ENCODE data around the gene NOD1.
"Not testable (repeated sequence)": the region's sequence is repeated elsewhere in the genome, so short reads cannot be mapped to it uniquely, and the experiment has no call there.

Gene NOD1

DNA sequence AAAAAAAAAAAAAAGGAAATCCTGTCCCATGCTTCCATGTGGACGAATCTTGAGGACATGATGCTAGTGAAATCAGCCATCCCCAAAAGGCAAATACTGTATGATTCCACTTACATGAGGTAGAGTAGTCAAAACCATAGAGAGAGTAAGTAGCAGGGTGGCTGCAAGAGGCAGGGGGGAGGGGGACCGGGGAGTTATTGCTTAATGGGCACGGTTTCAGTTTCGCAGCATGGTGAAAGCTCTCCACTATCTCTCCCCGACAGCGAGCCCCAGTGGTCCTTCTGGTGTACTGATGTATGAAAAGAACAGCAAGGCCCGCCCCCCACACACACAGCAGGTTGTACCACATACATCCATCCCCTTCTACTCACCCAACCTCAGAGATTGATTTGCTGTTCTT lies 32.8 kb downstream of the NOD1 start:
- peak; percentile 44 for DNase-seq

DNA sequence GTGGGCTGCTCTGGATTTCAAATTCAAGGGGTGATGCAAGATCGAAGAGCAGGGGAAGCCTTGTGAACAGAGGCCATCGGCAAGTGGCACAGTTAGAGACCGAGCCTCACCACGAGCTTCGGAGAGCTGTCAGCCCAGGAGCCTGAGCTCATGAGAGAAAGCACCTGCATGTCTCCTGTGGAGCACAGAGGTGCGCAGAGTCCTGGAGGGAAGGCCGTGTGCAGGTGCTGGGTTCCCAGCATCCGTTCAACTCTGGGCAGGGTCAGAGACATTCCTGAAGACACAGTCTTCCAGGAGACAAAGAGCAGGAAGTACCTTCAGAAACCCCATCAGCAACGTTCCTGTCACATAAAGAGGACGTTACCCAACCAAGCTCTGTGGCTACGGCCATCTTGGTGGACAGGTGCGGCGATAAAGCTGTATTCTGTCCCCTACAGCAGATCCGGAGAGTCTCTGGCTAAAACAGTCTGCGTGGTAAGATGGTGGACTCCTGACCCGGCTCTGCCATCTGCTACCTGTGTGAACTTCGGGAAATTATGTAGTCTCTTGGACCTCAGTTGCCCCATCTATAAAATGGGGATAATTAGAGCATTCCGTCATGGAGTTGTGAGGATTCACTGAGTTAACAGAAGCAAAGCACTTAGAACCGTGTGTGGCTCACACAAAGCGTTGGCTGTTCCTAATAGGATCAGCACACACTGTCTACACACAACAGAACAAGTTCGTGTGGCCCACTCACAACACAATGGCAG lies 40.6 kb downstream of the NOD1 start:
- DNase-seq, result peak; percentile 22

DNA sequence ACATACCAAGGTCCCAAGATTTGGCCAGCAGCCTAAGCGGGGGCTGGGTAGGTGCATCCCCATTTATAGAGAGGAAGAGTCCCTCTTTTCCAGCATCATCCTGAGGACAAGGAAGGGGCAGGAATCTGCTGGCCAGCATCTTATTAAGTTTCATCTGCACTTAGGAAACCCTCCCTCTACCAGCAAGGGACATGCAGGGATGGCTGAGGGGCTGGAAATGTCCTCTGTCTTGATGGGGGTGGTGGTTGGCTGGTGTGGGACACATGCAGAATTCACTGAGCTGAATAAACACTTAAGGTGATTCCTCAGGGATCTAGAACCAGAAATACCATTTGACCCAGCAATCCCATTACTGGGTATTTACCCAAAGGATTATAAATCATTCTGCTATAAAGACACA lies 42.1 kb downstream of the NOD1 start:
- no peak for DNase-seq

DNA sequence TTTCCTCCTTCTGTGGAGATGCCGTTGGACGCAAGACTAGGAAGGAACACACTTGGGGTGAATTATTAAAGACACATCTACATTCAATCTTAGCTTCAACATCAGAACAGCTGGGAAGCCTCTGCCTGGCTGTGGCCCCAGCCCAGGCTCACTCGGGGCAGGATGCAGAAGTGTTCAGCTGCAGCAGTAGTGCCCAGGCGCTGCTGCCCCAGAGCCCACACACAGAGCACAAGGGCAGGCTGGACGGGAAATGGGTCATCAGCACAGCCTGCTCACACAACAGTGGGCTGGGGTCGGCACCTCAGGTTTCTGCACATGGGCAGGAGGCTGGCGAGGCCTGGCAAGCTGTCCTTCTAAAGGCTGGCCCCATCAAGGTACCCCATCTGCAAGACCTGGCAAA lies 42.5 kb downstream of the NOD1 start:
- no peak for DNase-seq

DNA sequence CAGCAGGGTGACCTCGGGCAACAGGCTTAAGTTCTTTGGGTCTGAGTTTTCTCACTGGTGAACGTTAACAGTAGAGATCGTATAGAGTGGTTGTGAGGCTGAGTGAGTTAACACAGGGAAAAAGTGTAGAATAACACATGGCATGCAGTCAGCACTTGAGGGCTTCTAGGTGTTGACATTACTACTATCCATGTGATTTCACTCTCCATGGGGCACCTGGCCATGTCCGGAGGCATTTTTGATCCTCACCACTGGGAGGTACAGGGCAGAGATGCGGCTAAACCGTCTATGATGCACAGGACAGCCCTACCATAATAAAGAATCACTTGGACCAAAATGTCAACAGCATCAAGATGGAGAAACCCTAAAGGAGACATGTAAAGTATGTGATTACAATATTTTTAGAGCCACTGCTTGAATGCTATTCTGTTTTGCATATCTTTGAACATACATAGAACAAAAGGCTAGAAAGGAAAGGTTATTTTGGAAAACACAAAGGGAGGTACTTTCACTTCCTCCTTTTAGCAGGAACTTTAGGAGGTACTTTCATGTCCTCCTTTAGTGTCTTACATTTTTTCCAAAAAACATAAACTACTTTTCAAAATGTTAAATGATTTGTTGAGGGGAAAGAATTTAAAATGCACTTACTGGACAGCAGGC lies 44.3 kb downstream of the NOD1 start:
- no peak for DNase-seq

DNA sequence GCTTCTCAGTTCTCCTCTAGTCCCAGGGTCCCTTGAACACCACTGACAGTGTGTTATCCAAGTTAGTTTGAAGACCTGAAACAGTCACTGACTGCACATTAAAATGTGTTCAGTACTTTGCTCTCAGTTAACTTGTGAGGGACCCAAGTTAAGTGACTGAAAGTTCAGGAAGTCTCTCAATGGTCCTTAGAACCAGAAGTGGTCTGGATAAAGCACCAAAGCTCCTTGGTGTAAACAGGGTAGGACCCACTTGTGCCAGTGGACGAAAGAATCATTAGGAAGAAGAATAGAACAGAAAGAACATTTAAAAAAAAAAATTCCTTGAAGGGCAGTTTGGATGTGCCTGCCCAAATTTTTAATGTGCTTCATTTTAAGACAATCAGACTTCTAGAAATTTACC lies 45.1 kb downstream of the NOD1 start:
- DNase-seq, result no peak

DNA sequence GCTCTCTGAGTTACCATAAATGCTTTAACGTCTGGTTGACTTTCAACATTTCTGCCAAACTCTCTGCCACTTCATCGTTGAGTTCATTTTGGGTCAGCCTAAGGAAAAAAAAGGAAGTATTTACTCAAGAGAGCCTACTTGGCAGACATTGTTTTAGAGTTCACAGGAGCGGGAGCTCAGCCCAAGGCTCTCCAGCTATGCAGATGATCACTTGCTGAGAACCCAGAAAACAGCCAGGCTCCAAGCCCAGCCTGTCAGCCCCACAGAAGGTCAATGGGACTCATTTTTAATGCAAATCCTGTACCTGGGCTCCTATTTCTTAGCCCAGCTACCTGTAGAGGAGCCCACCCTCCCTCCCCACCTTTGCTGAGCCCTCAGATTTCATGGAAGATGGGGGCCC lies 45.5 kb downstream of the NOD1 start:
- DNase-seq, result no peak

DNA sequence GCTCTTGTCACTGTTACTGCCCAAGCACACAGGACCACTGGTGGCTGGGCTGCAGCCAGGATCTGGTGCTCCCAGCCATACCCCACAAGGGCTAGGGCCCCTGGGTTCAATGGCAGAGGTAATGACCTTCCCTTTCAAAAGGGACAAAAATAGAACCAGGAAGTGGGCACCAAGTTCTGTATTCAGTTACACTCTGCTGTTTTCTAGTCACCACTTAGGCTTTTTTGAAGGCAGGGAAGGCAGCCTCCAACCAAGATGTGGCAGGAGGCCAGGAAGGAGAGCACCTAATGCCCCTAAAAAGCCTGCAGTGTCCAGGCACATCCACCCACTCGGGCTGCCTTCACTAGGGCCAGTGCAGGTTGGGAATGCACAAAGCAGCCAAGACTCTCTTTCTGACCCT lies 47.8 kb downstream of the NOD1 start:
- DNase-seq, result no peak

DNA sequence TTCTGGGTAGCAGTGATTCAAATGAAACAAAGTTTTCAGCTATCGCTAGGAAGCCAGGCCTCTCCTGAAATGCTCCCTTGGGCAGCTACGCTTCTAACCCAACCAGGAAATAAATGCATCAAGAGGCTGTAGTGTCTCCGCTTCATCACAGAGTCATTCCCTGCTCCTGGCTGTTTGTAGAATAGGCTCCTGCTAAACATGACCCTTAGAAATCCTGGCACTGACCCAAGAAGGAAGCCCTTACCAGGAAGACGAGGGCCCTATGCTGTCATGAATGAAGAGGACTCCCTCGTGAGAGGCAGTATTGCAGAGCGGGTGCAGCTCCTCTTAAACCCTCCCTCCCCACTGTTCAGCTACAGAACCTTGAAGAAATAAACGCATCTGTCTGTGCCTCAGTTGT lies 48.3 kb downstream of the NOD1 start:
- no peak for DNase-seq

DNA sequence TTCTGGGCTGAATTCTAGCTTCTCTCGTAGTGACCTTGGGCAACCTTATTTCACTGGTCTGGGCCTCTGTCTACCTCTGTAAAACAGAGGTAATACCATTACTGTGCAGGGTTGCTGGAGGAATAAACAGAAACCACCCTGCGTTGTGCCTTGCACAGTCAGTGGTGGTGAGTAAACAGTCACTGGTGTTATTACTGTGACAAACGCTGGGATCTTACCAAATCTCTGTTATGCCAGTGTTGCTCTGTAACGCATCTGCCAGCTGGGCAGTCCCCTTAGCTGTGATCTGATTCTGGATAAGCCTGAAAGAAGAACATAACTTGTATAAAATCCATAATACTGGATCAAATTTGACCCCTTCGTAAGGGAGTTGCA lies 49.4 kb downstream of the NOD1 start:
- DNase-seq, result peak; percentile 22

DNA sequence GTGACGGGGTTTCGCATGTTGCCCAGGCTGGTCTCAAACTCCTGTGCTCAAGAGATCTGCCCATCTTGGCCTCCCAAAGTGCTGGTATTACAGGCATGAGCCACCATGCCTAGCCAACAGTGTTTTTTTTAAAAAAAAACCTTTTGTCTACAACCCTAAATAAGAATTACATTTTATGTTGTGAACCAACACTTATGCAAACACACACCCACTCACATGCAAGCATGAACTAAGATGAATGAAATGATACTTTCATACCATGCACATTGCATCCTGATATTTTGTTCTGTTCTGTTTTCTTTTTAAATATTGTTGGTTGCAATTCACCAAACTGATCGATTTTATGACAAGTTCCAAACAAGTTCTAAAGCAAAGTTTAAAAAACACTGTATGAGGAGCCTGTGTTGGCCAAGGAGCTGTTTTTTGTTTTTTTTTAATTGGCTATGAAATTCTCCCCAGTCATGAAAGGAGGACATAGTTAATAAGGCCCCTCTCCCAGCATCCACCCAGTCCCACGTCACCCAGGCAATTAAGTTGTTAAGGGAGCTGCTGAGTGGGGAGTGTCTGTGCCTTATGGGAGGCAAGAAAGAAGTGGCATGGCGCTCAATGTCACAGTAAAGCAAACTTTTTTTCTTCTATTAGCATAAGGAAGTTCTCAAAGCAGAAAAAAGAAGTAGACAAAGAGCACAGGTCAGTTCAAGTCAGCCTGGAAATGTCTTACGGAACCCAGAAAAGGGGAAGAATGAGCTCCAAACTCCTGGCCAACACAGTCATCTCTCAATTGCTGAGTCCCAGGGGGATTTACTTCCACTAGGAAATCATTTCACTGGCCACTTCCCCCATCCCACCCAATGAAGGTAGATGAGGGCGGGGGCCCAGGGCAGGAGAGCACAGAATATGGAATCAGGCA lies 50.1 kb downstream of the NOD1 start:
- peak; percentile 22 for DNase-seq

DNA sequence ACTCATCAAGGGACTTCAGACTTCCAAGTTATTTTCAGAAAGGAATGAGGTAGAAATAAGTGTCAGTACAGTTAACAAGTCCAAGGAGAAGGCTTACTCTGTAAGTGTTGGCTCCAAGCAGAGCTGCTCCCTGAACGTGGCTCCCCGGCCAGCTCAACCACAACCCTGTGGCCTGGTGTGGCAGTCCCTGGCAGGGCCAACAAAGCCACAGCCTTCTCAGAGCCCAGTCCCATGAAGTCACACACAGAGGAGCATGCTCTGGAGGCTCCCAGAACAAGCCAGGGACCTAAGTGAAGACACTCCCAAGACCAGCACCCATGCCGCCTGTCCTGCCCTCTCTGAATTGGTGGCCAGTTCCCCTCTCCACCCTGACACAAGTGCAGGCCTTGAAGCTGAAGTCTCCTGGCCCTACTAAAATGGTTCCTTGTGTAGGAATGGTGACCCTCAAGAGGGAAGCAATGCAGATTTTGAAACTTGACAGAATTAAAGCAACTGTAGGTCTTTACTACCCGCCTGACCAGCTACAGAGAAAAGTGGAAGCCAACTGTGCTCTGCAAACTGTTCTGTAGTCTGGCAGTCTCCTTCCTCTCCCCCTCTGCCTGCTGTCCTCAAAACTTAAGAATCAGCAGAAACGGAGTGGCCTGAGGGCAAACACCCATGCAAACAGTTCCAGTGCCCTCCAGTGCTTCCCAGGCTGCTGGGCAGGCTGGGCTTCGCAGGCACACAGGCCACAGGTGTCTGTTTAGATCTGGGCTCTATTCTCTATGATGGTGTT lies 51.1 kb downstream of the NOD1 start:
- DNase-seq, result peak; percentile 62

DNA sequence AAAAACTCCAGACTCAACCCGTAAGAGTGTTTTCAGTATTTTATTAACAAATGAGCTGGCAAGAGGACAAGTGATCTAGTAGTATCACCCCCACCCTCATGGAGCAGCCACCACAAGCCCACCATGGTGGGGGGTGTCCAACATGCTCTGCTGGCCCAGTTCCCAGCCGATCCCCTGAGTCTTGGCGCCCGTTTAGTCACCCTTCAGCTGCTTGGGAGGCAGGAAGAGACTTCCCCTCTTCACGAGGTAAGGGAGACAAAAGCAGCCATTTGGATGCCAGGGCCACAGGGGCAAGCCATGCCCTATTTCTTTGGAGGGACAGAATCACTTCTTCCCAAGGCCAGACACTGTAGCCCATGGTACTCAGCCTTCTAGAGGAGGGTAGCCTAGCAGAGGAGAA lies 54.1 kb downstream of the NOD1 start:
- peak; percentile 36 for DNase-seq

DNA sequence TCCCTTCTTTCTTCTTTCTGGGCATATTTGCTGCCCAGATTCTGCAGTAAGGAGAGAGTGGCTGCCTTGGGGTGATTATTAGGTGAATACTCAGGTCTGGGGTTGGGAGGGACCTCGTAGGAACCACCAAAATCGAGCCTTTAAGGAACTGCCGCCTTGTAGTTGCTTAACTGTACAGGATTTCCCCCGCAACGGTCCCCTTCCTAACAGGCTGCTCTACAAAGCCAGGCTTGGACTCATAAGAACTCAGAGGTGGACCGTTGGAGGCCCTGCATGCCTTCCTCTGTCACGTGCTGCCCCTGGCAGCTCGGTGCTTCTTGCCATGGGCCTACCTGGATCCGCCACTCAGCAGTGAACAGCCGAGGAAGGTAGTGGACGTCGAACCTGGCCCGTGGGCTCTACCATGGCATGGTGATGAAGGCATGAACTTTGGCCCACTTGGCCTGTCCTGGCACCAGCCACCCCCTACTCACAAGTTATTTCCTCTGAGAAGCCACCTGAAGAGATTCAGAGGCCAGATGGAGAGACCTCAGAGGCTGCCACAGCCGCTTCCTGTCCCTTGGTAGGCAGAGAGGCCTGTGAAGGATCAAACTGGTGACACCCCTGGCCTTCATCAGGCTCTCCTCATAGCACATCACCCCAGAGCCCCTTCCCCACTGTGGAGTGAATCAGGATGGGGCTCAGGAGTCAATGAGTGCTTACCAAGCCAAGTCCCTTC lies 54.6 kb downstream of the NOD1 start:
- peak; percentile 40 for DNase-seq

DNA sequence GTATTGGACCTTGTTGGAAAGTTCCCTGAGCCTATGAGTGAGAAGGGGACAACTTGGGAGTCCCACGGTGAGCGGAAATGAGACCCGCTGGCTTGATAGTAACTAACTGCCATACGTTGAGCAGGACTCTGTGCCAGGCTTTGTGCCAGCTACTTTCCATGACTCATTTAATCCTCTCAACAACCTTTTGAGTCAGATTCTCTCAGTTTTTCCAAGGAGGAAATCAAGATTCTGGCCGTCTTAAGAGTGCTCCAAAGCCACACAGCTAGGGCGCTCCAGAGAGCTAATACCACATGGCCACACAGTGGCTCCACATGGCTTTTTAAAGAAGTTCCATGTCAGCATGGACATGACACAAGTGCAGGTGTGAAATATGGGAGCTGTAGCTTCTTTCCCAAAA lies 55.7 kb downstream of the NOD1 start:
- DNase-seq, result no peak

DNA sequence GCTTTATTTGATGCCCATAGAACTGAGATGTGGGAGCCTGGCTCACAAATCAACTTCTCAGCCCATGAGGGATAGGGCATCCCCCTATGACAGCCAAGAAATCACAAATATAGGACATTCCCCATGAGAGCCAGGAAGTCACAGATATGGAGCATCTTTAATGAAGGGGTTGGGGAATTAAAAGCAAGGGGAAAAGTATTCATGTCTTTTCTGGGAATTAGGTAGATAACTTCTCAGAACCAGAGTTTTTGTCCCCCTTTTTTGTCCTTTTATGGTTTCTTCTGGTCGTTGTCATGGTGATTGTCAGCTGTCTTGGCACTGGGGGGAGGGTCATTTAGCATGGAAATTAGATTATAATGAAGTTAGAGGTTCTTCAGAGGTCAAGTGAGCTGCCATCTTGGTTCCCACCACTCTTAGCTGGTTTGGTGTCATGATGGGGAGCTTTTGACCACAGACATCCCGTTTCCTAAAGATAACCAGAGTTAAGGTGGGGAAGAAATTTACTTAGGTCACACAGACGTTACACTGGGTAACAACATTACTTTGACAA lies 56.9 kb downstream of the NOD1 start:
- DNase-seq, result no peak

DNA sequence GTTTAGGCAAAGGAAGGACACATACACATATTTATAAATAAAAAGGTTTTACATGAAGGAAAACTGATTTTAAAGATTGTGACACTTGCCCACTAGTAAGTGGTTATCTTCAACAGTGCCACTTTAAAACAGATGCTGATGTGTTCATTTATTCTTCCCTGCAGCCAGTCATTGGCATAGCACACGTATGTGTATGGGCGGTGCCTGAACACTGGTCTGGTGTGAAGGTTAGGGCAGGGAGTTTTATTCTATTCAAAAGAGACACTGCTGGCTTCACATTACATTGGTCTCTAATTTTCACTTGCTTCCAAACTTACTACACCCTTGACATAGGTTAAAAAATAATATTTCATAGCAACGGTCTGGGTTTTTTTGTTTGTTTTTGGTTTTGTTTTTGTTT lies 57.9 kb downstream of the NOD1 start:
- no peak for DNase-seq

DNA sequence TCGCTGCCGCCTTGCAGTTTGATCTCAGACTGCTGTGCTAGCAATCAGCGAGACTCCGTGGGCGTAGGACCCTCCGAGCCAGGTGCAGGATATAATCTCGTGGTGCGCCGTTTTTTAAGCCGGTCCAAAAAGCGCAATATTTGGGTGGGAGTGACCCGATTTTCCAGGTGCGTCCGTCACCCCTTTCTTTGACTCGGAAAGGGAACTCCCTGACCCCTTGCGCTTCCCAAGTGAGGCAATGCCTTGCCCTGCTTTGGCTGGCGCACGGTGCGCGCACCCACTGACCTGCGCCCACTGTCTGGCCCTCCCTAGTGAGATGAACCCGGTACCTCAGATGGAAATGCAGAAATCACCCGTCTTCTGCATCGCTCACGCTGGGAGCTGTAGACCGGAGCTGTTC lies 58.5 kb downstream of the NOD1 start:
- not testable (repeated sequence) for DNase-seq

DNA sequence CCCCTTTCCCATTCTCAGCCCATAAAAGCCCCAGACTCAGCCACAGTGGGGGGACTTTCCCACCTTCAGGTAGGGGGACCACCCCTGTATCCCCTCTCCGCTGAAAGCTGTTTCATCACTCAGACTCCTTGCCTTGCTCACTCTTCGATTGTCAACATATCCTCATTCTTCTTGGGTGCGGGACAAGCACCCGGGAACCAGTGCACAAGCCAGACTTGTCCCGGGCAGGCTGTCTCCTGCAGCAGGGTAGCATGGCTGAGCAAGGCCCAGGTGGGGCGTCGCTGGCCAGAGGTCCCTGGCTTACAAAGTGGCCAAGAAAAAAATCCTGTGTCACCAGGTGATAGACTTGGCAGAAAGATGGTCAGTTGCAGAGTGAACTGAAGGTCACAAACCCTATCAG lies 64.7 kb downstream of the NOD1 start:
- DNase-seq, result no peak

DNA sequence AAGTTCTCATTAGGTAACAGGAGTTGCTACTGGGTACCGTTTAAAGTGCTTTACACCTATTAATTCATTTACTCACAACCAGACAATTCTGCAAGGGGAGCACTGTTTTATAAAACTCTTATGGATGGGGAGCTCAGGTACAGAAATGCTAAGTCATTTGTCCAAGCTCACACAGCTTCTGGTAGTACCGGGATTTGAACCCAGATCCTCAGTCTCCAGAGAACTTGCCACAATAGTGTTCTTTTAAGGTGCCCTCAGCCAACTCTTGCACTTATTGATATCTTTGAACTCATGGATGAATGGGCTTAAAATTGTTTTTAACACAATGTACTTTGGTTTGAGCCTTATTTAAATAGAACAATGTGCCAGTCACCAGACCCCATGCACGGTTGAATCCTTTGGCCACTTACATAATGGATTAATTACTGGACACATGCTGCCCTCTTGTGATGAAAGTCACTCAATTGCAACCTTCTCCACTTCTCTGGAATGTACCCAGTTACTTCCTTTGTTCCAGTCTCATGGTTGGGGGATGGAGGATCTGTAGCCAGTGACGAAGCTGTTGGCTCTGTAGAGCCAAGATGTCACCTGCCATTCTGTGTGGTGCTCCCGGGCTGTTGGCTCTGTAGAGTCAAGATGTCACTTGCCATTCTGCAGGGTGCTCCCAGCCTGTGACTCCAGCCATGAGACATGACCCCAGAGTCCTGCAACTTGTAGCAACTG lies 65.6 kb downstream of the NOD1 start:
- peak; percentile 82 for DNase-seq

DNA sequence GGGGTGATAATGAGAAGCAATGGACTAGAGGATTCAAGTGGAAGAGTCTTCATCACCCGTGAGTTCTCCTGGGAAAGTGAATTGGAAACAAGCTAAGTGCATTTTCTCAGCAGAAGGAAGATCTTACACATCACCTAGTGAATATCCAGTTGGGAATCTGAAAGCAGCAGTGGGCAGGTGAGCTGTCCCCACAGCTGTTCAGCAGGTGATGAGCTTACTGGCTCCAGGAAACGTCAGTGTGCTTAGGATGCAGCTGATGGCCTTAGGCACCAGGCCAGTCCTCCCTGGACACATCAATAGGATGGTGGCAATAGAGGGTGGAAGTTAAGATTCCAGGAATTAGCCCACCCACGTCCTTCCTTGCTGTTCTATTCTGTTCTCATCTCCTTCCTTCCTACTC lies 66.7 kb downstream of the NOD1 start:
- DNase-seq, result no peak

Data from islet precursor cell (in vitro differentiated cells).